Mesendoderm (in vitro differentiated cells): ENCODE data around the gene NAMPT.

Source experiments
- DNase-seq: peaks from one replicate; pipeline ENCODE4 v3.0.0; 2013
- H2AK5ac ChIP-seq: 2 replicates; pipeline ENCODE4 v1.6.1; 2013; ENCODE audit warnings: low read length, inconsistent platforms
- H2BK120ac ChIP-seq: 2 replicates; pipeline ENCODE4 v1.6.1; 2013; ENCODE audit warnings: low read depth, mild to moderate bottlenecking, low read length, moderate library complexity, mixed read lengths
- H2BK15ac ChIP-seq: replicated peaks from 2 replicates; pipeline ENCODE4 v1.6.1; 2013; ENCODE audit warnings: low read depth, mild to moderate bottlenecking, moderate library complexity
- H2BK5ac ChIP-seq: 2 replicates; pipeline ENCODE4 v1.6.1; 2013; ENCODE audit warnings: low read length, inconsistent platforms
- H3K18ac ChIP-seq: 2 replicates; pipeline ENCODE4 v1.6.1; 2013; ENCODE audit warnings: mild to moderate bottlenecking, low read length, mixed read lengths
- H3K23ac ChIP-seq: one replicate; pipeline ENCODE4 v1.6.1; 2013; ENCODE audit warnings: low read length
- H3K27ac ChIP-seq: 2 replicates; pipeline ENCODE4 v1.5.1; 2013; ENCODE audit warnings: low read depth, mild to moderate bottlenecking, inconsistent platforms, low read length, moderate library complexity
- H3K27me3 ChIP-seq: 2 replicates; pipeline ENCODE4 v1.6.1; 2013; ENCODE audit warnings: low read length, control low read depth, mild to moderate bottlenecking, inconsistent platforms; ENCODE audit not compliant: insufficient read depth, poor library complexity
- H3K36me3 ChIP-seq: 2 replicates; pipeline ENCODE4 v1.6.1; 2013; ENCODE audit warnings: low read length, inconsistent platforms; ENCODE audit not compliant: control insufficient read depth, insufficient read depth
- H3K4ac ChIP-seq: one replicate; pipeline ENCODE4 v1.6.1; 2013; ENCODE audit warnings: low read depth, mild to moderate bottlenecking, low read length, moderate library complexity
- H3K4me1 ChIP-seq: 2 replicates; pipeline ENCODE4 v1.6.1; 2013; ENCODE audit warnings: low read depth, low read length, inconsistent platforms; ENCODE audit not compliant: control insufficient read depth
- H3K4me2 ChIP-seq: 2 replicates; pipeline ENCODE4 v1.6.1; 2013; ENCODE audit warnings: low read length
- H3K4me3 ChIP-seq: 2 replicates; pipeline ENCODE4 v1.5.1; 2013; ENCODE audit warnings: mild to moderate bottlenecking, low read length
- H3K56ac ChIP-seq: one replicate; pipeline ENCODE4 v1.6.1; 2013; ENCODE audit warnings: low read length
- H3K79me1 ChIP-seq: 2 replicates; pipeline ENCODE4 v1.6.1; 2013; ENCODE audit warnings: low read length, inconsistent platforms
- H3K79me2 ChIP-seq: 2 replicates; pipeline ENCODE4 v1.6.1; 2013; ENCODE audit warnings: mild to moderate bottlenecking, low read length; ENCODE audit not compliant: control insufficient read depth, insufficient read depth
- H3K9ac ChIP-seq: 2 replicates; pipeline ENCODE4 v1.6.1; 2013; ENCODE audit warnings: low read length, inconsistent platforms
- H4K5ac ChIP-seq: one replicate; pipeline ENCODE4 v1.6.1; 2013; ENCODE audit warnings: low read length
- H4K8ac ChIP-seq: one replicate; pipeline ENCODE4 v1.6.1; 2013; ENCODE audit warnings: low read depth, mild to moderate bottlenecking, control low read depth, low read length, moderate library complexity
- WGBS: extraction: QIAGEN DNeasy Blood & Tissue Kit; methylation state at CpG from one replicate; pipeline ENCODE4 v1.1.7; 2013; ENCODE audit warnings: low lambda C conversion rate, missing lambda C conversion rate; ENCODE audit not compliant: insufficient coverage; ENCODE audit errors: extremely low coverage; 5-methylcytosine and 5-hydroxymethylcytosine counted together

The NAMPT gene

GRCh38 chr7:106257752-106258151, 27.0 kb downstream of the NAMPT start:
- no CpG with 5 or more reads among the region's 3 CpGs for WGBS
- no peak overlapping the region for H3K4me3 ChIP-seq
- H4K5ac ChIP-seq = no peak overlapping the region
- H2BK120ac ChIP-seq = no peak overlapping the region
- no peak overlapping the region for H3K4ac ChIP-seq
- peaks cover 4% of the 10 kb centered on the region for H3K36me3 ChIP-seq
- no peak overlapping the region for H2AK5ac ChIP-seq
- H3K4me1 ChIP-seq = no peaks in the 10 kb centered on the region
- H3K79me2 ChIP-seq = no peaks in the 10 kb centered on the region
- H3K4me2 ChIP-seq = no peak overlapping the region
- no peak overlapping the region for H3K9ac ChIP-seq
- H3K23ac ChIP-seq = no peak overlapping the region
- no peak for DNase-seq
- H2BK15ac ChIP-seq = no peak overlapping the region
- no peaks in the 10 kb centered on the region for H3K27me3 ChIP-seq
- no peaks in the 10 kb centered on the region for H3K79me1 ChIP-seq
- H4K8ac ChIP-seq = no peak overlapping the region
- H2BK5ac ChIP-seq = no peak overlapping the region
- no peak overlapping the region for H3K18ac ChIP-seq
- no peak overlapping the region for H3K27ac ChIP-seq
- H3K56ac ChIP-seq = no peak overlapping the region

GRCh38 chr7:106256144-106256543, 28.6 kb downstream of the NAMPT start:
- no peak overlapping the region for H2BK5ac ChIP-seq
- no peak overlapping the region for H2BK120ac ChIP-seq
- no peak overlapping the region for H4K8ac ChIP-seq
- H2AK5ac ChIP-seq = no peak overlapping the region
- no peaks in the 10 kb centered on the region for H3K79me1 ChIP-seq
- no peak overlapping the region for H2BK15ac ChIP-seq
- no peak overlapping the region for H3K23ac ChIP-seq
- DNase-seq = no peak
- H3K4me3 ChIP-seq = no peak overlapping the region
- H4K5ac ChIP-seq = no peak overlapping the region
- no peak overlapping the region for H3K4me2 ChIP-seq
- H3K27me3 ChIP-seq = no peaks in the 10 kb centered on the region
- H3K27ac ChIP-seq = no peak overlapping the region
- H3K9ac ChIP-seq = no peak overlapping the region
- H3K4ac ChIP-seq = no peak overlapping the region
- no peak overlapping the region for H3K56ac ChIP-seq
- H3K36me3 ChIP-seq = peaks cover 4% of the 10 kb centered on the region
- H3K79me2 ChIP-seq = no peaks in the 10 kb centered on the region
- H3K4me1 ChIP-seq = no peaks in the 10 kb centered on the region
- no peak overlapping the region for H3K18ac ChIP-seq
- WGBS = no CpG with 5 or more reads among the region's 2 CpGs

GRCh38 chr7:106255246-106255645, 29.5 kb downstream of the NAMPT start:
- Histone ChIP-seq H3K79me2 (no peaks in the 10 kb centered on the region), H3K4me1 (no peaks in the 10 kb centered on the region), H2AK5ac (no peak overlapping the region), H2BK5ac (no peak overlapping the region), H3K36me3 (peaks cover 4% of the 10 kb centered on the region), H4K8ac (no peak overlapping the region), H2BK15ac (no peak overlapping the region), H2BK120ac (no peak overlapping the region), H3K4me2 (no peak overlapping the region), H3K79me1 (no peaks in the 10 kb centered on the region), H3K9ac (no peak overlapping the region), H3K18ac (no peak overlapping the region), H3K27me3 (no peaks in the 10 kb centered on the region), H3K56ac (no peak overlapping the region), H3K23ac (no peak overlapping the region), H3K4me3 (no peak overlapping the region), H3K4ac (no peak overlapping the region), H4K5ac (no peak overlapping the region), H3K27ac (no peak overlapping the region)
- no peak for DNase-seq
- WGBS = no CpG with 5 or more reads among the region's 1 CpG

GRCh38 chr7:106254525-106255116, 30.2 kb downstream of the NAMPT start:
- Histone ChIP-seq H3K18ac (no peak overlapping the region), H3K9ac (no peak overlapping the region), H2AK5ac (no peak overlapping the region), H3K27ac (no peak overlapping the region), H3K4me2 (no peak overlapping the region), H3K36me3 (peaks cover 4% of the 10 kb centered on the region), H3K79me1 (no peaks in the 10 kb centered on the region), H3K27me3 (no peaks in the 10 kb centered on the region), H3K23ac (no peak overlapping the region), H3K4me3 (no peak overlapping the region), H2BK120ac (no peak overlapping the region), H3K79me2 (no peaks in the 10 kb centered on the region), H4K8ac (no peak overlapping the region), H3K4me1 (no peaks in the 10 kb centered on the region), H4K5ac (no peak overlapping the region), H3K4ac (no peak overlapping the region), H2BK5ac (no peak overlapping the region), H2BK15ac (no peak overlapping the region), H3K56ac (no peak overlapping the region)
- WGBS = no CpG with 5 or more reads among the region's 4 CpGs
- no peak for DNase-seq

- Histone ChIP-seq H2BK5ac (no peak overlapping the region), H3K27me3 (no peaks in the 10 kb centered on the region), H2BK120ac (no peak overlapping the region), H3K36me3 (no peaks in the 10 kb centered on the region), H3K9ac (no peak overlapping the region), H3K56ac (no peak overlapping the region), H3K4me2 (no peak overlapping the region), H4K8ac (no peak overlapping the region), H3K79me2 (no peaks in the 10 kb centered on the region), H3K18ac (no peak overlapping the region), H2AK5ac (no peak overlapping the region), H3K4ac (no peak overlapping the region), H3K4me1 (no peaks in the 10 kb centered on the region), H3K23ac (no peak overlapping the region), H4K5ac (no peak overlapping the region), H3K79me1 (no peaks in the 10 kb centered on the region), H3K4me3 (no peak overlapping the region), H3K27ac (no peak overlapping the region), H2BK15ac (no peak overlapping the region)
- no peak for DNase-seq
- WGBS = no CpG with 5 or more reads among the region's 3 CpGs
Measured at GRCh38 chr7:106252568-106252967, 32.2 kb downstream of the NAMPT start.

GRCh38 chr7:106249488-106249887, 35.3 kb downstream of the NAMPT start:
- no CpG with 5 or more reads among the region's 4 CpGs for WGBS
- H3K4ac ChIP-seq = no peak overlapping the region
- H2BK15ac ChIP-seq = no peak overlapping the region
- no peak overlapping the region for H3K27ac ChIP-seq
- no peaks in the 10 kb centered on the region for H3K27me3 ChIP-seq
- no peak overlapping the region for H4K5ac ChIP-seq
- H3K9ac ChIP-seq = no peak overlapping the region
- H3K4me2 ChIP-seq = no peak overlapping the region
- DNase-seq = no peak
- no peak overlapping the region for H3K18ac ChIP-seq
- H3K4me3 ChIP-seq = no peak overlapping the region
- H3K56ac ChIP-seq = no peak overlapping the region
- H3K4me1 ChIP-seq = no peaks in the 10 kb centered on the region
- no peak overlapping the region for H2BK120ac ChIP-seq
- no peak overlapping the region for H3K23ac ChIP-seq
- H3K79me1 ChIP-seq = no peaks in the 10 kb centered on the region
- H2BK5ac ChIP-seq = no peak overlapping the region
- H2AK5ac ChIP-seq = no peak overlapping the region
- H3K79me2 ChIP-seq = no peaks in the 10 kb centered on the region
- H3K36me3 ChIP-seq = peaks cover 1% of the 10 kb centered on the region
- no peak overlapping the region for H4K8ac ChIP-seq
